ENCODE results near the gene ACSL6.

Gene ACSL6

DNA sequence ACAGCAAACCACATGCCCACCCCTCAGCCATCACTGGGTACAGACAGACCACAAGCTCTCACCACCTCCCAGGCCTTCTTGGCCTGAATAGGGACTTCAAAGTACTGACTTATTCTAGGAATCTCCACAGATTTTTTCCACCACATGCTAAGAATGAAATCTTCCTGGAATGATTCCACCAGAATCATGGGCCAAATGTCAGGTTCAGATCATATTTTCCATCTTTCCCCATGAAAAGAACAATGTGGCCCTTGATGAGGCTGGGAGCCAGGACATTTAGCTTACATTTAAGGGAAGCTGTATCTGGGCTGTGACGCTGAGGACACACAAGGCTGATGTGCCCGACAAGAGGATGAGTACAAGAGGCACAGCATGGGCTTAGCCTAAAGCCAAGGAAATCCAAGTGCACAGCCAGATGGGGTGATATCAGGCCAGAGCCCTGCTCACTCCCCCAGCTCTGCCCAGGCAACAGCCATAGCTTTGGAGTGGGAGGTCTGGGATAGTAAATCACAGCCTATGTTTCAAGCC is 28.1 kb downstream of the ACSL6 start:
- TF ChIP-seq, protein P1, sequence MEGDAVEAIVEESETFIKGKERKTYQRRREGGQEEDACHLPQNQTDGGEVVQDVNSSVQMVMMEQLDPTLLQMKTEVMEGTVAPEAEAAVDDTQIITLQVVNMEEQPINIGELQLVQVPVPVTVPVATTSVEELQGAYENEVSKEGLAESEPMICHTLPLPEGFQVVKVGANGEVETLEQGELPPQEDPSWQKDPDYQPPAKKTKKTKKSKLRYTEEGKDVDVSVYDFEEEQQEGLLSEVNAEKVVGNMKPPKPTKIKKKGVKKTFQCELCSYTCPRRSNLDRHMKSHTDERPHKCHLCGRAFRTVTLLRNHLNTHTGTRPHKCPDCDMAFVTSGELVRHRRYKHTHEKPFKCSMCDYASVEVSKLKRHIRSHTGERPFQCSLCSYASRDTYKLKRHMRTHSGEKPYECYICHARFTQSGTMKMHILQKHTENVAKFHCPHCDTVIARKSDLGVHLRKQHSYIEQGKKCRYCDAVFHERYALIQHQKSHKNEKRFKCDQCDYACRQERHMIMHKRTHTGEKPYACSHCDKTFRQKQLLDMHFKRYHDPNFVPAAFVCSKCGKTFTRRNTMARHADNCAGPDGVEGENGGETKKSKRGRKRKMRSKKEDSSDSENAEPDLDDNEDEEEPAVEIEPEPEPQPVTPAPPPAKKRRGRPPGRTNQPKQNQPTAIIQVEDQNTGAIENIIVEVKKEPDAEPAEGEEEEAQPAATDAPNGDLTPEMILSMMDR (conservative IDR thresholded peaks at IDR 0.05) = no peak

DNA sequence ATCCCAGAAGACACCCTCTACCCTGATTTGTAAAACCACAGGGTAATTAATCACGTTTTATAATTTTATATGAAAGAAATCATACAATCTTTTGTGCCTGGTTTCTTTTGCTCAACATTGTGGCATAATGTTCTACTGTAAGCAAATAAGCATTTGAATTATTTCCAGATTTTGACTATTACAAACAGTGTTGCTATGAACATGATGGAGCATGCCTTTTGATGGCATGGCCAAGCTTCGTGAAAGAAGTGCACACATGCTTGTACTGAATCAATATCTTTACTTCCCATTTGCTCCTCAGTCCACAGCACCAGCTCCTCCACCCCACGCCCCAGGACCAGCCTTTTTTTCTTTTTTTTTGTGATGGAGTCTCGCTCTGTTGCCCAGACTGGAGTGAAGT is 29.9 kb downstream of the ACSL6 start:
- TF ChIP-seq, protein P1 (conservative IDR thresholded peaks at IDR 0.05) = no peak
- H3K27ac ChIP-seq = peak overlapping the region; percentile 41

More for the DNA sequence above, 28.1 kb downstream of the ACSL6 start:
- no peak overlapping the region for H3K27ac ChIP-seq

DNA sequence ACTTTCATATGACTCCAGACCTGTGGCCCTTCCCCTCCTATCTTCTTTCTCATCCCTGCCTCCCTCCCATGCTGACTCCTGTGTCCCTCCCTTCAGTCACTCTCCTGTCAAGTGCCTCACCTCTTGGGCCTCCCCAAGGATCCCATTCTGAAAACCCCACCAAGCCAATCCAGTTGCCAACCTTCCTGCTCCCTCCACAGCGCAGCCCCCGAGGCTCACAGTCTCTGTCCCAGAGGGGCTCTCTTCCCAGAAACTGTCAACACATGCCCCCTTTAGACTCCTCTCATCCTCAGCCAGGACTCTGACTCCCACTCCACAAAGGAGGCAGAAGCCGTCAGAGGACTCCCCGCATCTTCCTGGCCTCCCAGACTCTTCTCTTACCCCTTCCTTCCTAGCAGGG is 30.8 kb downstream of the ACSL6 start:
- TF ChIP-seq, protein P1 (conservative IDR thresholded peaks at IDR 0.05) = no peak
- peak overlapping the region; percentile 41 for H3K27ac ChIP-seq

DNA sequence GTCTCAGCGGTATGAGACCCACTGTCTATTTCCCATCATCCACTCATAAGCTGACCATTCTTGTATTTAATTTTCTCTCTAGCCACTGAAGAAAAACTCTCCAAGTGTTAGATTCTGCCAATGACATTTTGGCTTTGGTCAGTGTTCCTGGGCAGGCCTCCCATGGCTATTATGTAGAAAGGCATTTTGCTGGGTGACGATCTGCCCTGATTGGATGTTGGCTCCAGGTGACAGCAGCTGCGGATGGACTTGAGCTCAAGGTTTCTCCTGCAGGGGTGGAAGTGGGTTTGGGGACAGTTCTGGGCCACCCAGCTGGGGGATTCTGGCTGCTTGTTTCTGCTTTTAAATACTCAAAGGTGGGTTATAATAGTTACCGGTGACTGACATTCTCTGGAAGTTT is 31.6 kb downstream of the ACSL6 start:
- H3K27ac ChIP-seq = no peak overlapping the region
- TF ChIP-seq, protein P1 (conservative IDR thresholded peaks at IDR 0.05) = no peak

DNA sequence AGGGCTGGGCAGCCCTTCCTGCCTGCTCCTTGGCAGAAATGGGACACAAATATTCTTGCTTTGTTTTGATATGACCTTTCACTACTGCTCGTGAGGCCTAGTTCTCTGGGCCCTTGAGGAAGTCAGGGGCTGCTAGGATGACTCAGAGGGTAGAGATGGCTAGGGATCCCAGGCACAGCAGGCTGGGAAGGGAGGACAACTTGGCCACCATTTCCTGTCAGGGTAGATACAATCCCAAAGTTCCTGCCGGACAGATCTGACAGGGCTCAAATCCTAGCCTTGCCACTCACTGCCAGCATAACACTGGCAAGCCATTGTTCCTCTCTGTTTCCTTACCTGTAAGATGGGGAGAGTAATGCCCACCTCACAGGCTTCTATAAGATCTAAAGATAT is 34.2 kb downstream of the ACSL6 start:
- TF ChIP-seq, protein P1 (conservative IDR thresholded peaks at IDR 0.05) = no peak
- no peak overlapping the region for H3K27ac ChIP-seq

DNA sequence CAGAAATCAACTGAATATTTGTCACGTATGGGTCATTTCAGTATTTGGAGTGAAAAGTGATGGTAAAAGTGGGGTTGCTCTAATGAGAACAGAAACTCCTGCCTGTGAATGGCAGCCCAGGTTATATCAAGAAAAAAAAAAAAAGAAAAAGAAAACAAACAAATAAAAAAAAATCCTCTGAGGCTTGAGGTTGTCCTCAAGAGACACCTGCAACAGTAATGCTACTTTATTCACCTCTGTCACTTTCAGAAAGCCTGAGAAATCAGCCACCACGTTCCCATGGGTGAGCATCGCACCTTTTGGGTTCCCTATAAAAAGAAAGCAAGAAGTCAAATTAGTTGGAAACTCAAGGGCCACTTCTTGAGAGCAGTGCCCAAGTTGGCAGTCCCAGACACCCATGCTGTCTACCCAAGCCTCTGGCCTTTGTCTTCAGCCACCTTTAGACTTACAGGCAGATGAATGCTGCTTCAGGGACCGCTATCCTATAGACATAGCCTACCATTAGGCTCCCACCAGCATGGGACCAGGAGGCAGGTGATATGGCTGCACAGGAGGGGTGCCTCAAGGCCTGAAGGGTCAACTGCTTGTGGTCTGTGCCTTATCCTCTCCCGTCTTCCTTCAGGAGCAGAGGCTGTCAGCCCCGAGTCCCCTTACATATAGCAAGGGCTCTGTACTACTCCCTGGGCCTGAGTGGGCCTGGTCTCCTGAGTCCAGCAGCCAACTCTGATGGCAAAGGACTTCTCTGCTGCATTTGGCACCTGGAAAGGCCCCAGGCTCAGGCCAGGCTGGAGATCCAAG is 34.8 kb downstream of the ACSL6 start:
- TF ChIP-seq, protein P1 (conservative IDR thresholded peaks at IDR 0.05) = no peak

DNA sequence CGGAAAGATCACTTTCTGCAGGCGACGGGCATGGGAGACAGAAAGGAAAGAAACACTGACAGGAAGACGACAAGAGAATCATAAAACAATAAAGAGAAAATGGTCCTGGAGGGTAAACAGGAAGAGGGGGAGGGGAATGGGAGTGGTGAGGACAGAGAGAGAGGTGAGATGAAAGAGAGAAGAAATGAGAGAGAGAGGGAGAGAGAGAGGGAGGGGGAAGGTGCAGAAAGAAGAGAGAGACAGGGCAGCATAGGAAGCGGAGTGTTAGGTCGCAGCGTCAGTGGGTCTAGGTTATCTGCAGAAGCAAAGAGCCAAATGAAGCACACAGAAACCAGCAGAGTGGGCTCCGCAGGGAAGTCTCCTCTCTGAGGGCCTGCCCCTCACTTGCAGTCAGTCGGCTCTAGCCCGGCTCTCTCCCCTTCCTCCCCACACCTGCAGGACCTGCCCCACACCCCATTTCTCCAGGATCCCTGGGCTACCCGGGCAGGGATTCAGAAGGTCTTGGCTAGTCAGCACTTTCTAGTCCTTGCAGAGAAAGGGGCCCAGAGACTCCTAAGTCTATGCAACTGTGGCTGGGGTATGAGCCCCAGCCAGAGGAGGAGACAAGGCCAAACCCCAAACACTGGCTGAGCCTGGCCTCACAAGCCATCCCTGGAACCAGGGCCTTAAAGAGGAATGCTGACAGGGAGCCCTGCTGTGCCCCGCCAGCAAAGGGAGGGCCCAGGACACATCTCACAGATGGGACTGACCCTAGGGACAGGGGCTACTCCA is 36.3 kb downstream of the ACSL6 start:
- TF ChIP-seq, protein P1 (conservative IDR thresholded peaks at IDR 0.05) = no peak

More for the DNA sequence above, 34.8 kb downstream of the ACSL6 start:
- H3K27ac ChIP-seq = no peak overlapping the region

More for the DNA sequence above, 36.3 kb downstream of the ACSL6 start:
- no peak overlapping the region; the same call in 1 of the 2 replicates for H3K27ac ChIP-seq

All from VCaP (cell line).